A673 (cell line): ENCODE results near the gene RAB3A.

Experiments used
- EZH2 ChIP-seq: fragments of 200-600 bp; sonication (generic); IDR thresholded peaks from 2 replicates; pipeline ENCODE4 v1.6.1; 2017; ENCODE audit warnings: borderline replicate concordance, low read depth, mild to moderate bottlenecking, mixed read lengths, antibody characterized with exemption, low read length; ENCODE audit not compliant: poor library complexity, severe bottlenecking
- TF ChIP-seq, protein P1 (sequence below): fragments of 300-800, 200-600 bp; sonication (generic); conservative IDR thresholded peaks from 2 replicates; pipeline ENCODE4 v1.5.1; 2017; ENCODE audit warnings: low read depth, mild to moderate bottlenecking, antibody characterized with exemption, low read length, moderate library complexity, mixed read lengths

DNA sequence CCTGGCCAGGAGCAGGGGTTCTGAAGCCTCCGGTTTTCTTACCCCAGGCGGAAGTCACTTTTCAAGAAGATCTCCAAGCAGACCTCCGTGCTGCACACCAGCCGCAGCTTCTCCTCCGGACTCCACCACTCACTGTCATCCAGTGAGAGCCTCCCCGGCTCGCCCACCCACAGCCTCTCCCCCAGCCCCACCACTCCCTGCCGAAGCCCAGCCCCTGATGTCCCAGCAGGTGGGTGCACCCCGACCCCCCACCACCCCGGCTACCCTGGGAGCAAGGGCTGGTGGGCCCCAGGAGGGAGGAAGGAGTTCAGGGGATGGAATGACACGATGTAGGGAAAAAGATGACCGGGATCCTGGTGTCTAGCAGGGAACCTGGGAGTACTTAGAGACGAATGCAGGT, 56.4 kb downstream of the RAB3A start:
- TF ChIP-seq, protein P1, sequence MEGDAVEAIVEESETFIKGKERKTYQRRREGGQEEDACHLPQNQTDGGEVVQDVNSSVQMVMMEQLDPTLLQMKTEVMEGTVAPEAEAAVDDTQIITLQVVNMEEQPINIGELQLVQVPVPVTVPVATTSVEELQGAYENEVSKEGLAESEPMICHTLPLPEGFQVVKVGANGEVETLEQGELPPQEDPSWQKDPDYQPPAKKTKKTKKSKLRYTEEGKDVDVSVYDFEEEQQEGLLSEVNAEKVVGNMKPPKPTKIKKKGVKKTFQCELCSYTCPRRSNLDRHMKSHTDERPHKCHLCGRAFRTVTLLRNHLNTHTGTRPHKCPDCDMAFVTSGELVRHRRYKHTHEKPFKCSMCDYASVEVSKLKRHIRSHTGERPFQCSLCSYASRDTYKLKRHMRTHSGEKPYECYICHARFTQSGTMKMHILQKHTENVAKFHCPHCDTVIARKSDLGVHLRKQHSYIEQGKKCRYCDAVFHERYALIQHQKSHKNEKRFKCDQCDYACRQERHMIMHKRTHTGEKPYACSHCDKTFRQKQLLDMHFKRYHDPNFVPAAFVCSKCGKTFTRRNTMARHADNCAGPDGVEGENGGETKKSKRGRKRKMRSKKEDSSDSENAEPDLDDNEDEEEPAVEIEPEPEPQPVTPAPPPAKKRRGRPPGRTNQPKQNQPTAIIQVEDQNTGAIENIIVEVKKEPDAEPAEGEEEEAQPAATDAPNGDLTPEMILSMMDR, result no peak
- TF ChIP-seq EZH2, result no peak
